Endothelial cell of umbilical vein (primary cell): Measurements from ENCODE around the gene C1orf226. TPM values are rescaled to one million over a fixed set of nuclear protein-coding genes. Genes with fewer than 3 reads are reported as not detected.

Source experiments
- BruUV-seq: library from RNA; stranded (reverse); fragments of 400-500 nt; replicated peaks from 2 replicates; lab custom pipeline; 2021; lab: Mats Ljungman, UMichigan
- CTCF ChIA-PET: fragments of 300-600, 350-600 bp; sonication (Branson Sonifier 250); formaldehyde crosslinking; loops from one replicate; lab custom pipeline; 2021; ENCODE audit warnings: antibody characterized with exemption, inconsistent platforms; lab: Charles Lee
- POLR2A ChIA-PET: fragments of 300-600, 350-600 bp; sonication (Branson Sonifier 250); formaldehyde crosslinking; loops from one replicate; lab custom pipeline; 2021; ENCODE audit warnings: antibody characterized with exemption, inconsistent platforms; lab: Charles Lee
- DNase-seq: peaks from one replicate; pipeline ENCODE4 v3.0.0-alpha.2; 2011; ENCODE audit warnings: low read depth, low spot score
- FAIRE-seq: peaks from 2 replicates; lab custom pipeline; 2011; peaks lifted over from hg19 to GRCh38; lab: Jason Lieb, UNC
- H2AFZ ChIP-seq: 2 replicates; pipeline ENCODE4 v1.6.0; 2012; ENCODE audit warnings: low read depth, low read length, control low read depth, inconsistent platforms
- H3K27ac ChIP-seq: 2 replicates; pipeline ENCODE4 v1.5.1; 2011; ENCODE audit warnings: low read depth, mild to moderate bottlenecking, control low read depth, low read length, moderate library complexity; ENCODE audit not compliant: insufficient read depth
- H3K27me3 ChIP-seq, 2 experiments: 2 replicates each; pipeline versions ENCODE4 v1.6.0 to v1.6.1; 2011; ENCODE audit warnings: low read length in 2 of 2, mixed read lengths in 1 of 2; ENCODE audit not compliant: control insufficient read depth in 2 of 2, insufficient read depth in 2 of 2
- H3K36me3 ChIP-seq, 2 experiments: 2 replicates in 1 of 2; 3 replicates in 1 of 2; pipeline ENCODE4 v1.5.1; 2011; ENCODE audit warnings: low read length in 2 of 2, mild to moderate bottlenecking in 1 of 2, moderate library complexity in 1 of 2; ENCODE audit not compliant: control insufficient read depth in 2 of 2, insufficient read depth in 2 of 2; ENCODE audit errors: extremely low read depth in 1 of 2
- H3K4me1 ChIP-seq: 3 replicates; pipeline ENCODE4 v1.5.1; 2011; ENCODE audit warnings: mild to moderate bottlenecking, low read length; ENCODE audit not compliant: control insufficient read depth, insufficient read depth; ENCODE audit errors: extremely low read depth
- H3K4me2 ChIP-seq: 2 replicates; pipeline ENCODE4 v1.6.1; 2011; ENCODE audit warnings: low read length, control low read depth, mixed read lengths; ENCODE audit not compliant: insufficient read depth
- H3K4me3 ChIP-seq, 3 experiments: fragments of 200-600 bp in 1 of 3; sonication (generic), shearing (Covaris generic) in 1 of 3; replicated peaks in 1 of 3; 2 replicates each; pipeline ENCODE4 v1.5.1; 2011 to 2016; ENCODE audit warnings: control low read depth in 3 of 3, low read length in 3 of 3, mild to moderate bottlenecking in 2 of 3, inconsistent platforms in 1 of 3, low read depth in 1 of 3, moderate library complexity in 1 of 3; ENCODE audit not compliant: insufficient read depth in 1 of 3
- H3K79me2 ChIP-seq: 2 replicates; pipeline ENCODE4 v1.6.0; 2012; ENCODE audit warnings: low read length, inconsistent platforms; ENCODE audit not compliant: control insufficient read depth, insufficient read depth
- H3K9ac ChIP-seq: replicated peaks from 2 replicates; pipeline ENCODE3; 2011; ENCODE audit warnings: low read length, control low read depth; ENCODE audit not compliant: insufficient read depth; ENCODE audit errors: extremely low read depth
- H3K9me1 ChIP-seq: replicated peaks from 3 replicates; pipeline ENCODE4 v1.6.0; 2011; ENCODE audit warnings: mild to moderate bottlenecking, low read length; ENCODE audit not compliant: control insufficient read depth, insufficient read depth; ENCODE audit errors: extremely low read depth
- H3K9me3 ChIP-seq: replicated peaks from 2 replicates; pipeline ENCODE4 v1.5.1; 2012; ENCODE audit warnings: low read length, inconsistent platforms; ENCODE audit not compliant: control insufficient read depth, insufficient read depth
- H4K20me1 ChIP-seq: replicated peaks from 2 replicates; pipeline ENCODE3; 2011; ENCODE audit warnings: mild to moderate bottlenecking, low read length; ENCODE audit not compliant: control insufficient read depth, insufficient read depth; ENCODE audit errors: extremely low read depth
- EZH2 ChIP-seq: IDR thresholded peaks from 2 replicates; pipeline ENCODE4 v1.6.1; 2012; ENCODE audit warnings: borderline replicate concordance, low read depth, mild to moderate bottlenecking, moderate library complexity, low read length, inconsistent platforms; ENCODE audit not compliant: severe bottlenecking
- FOS ChIP-seq: IDR thresholded peaks from 2 replicates; pipeline ENCODE4 v1.6.1; 2011; ENCODE audit warnings: mild to moderate bottlenecking, low read length, moderate library complexity, borderline replicate concordance; ENCODE audit not compliant: insufficient read depth
- GATA2 ChIP-seq: IDR thresholded peaks from 2 replicates; pipeline ENCODE4 v1.7.0; 2011; ENCODE audit warnings: low read depth, mild to moderate bottlenecking, moderate library complexity, mixed read lengths, low read length; ENCODE audit not compliant: insufficient read length, insufficient read depth
- JUN ChIP-seq: IDR thresholded peaks from 2 replicates; pipeline ENCODE4 v1.6.1; 2011; ENCODE audit warnings: borderline replicate concordance, low read depth; ENCODE audit not compliant: insufficient read length, insufficient read depth
- MYC ChIP-seq: IDR thresholded peaks from one replicate; pipeline ENCODE4 v1.6.1; 2011; ENCODE audit warnings: mild to moderate bottlenecking, low read depth, low read length
- POLR2A ChIP-seq: IDR thresholded peaks from 2 replicates; pipeline ENCODE4 v1.6.1; 2012; ENCODE audit warnings: low read depth, mild to moderate bottlenecking, control low read depth, low read length
- POLR2AphosphoS5 ChIP-seq: IDR thresholded peaks from 2 replicates; pipeline ENCODE4 v1.6.1; 2012; ENCODE audit warnings: low read depth, mild to moderate bottlenecking, control low read depth, low read length, moderate library complexity; ENCODE audit not compliant: insufficient read depth
- dilution Hi-C: fragments of 300-500 bp; cut with MboI; formaldehyde crosslinking; loops from one replicate; pipeline ENCODE4 v1.15.0; 2019; ENCODE audit warnings: low sequenced_read_pairs; ENCODE audit not compliant: extremely low pct_ligation_motif_present
- intact Hi-C: fragments of 100-400 bp; cut with micrococcal nuclease; formaldehyde crosslinking; loops from one replicate; pipeline ENCODE4 v1.10.0; 2022
- polyA plus RNA-seq, 4 experiments: library from polyadenylated mRNA; depleted of rRNA in 3 of 4; stranded (reverse) in 3 of 4; unstranded in 1 of 4; fragments of >200 nt; gene quantifications; 2 replicates each; pipeline versions ENCODE4 v1.2.1 to v1.2.3, GENCODE V29; 2011 to 2012; ENCODE audit warnings: missing spikeins in 1 of 4
- total RNA-seq: library from RNA; stranded (reverse); gene quantifications from 2 replicates; pipeline ENCODE4 v1.2.3, GENCODE V29; 2021
- TF ChIP-seq, protein P1 (sequence below): IDR thresholded peaks from 2 replicates; pipeline ENCODE4 v1.6.1; 2011; ENCODE audit not compliant: insufficient read depth, insufficient read length
- TF ChIP-seq, protein P2 (sequence below), 2 donors: IDR thresholded peaks; 1 replicate in 1 of 2; 2 replicates in 1 of 2; pipeline ENCODE4 v1.5.1; 2011; ENCODE audit warnings: low read length in 2 of 2, mild to moderate bottlenecking in 2 of 2, moderate library complexity in 2 of 2, control low read depth in 1 of 2, inconsistent platforms in 1 of 2, low read depth in 1 of 2; ENCODE audit not compliant: insufficient read depth in 1 of 2; ENCODE audit errors: extremely low read depth in 1 of 2

Gene C1orf226
- total and polyA plus RNA-seq, 2 donors (not counting 3 experiments of a cell fraction or from before 2014, with no cell fraction given), result 2.5 to 4.2 TPM

DNA sequence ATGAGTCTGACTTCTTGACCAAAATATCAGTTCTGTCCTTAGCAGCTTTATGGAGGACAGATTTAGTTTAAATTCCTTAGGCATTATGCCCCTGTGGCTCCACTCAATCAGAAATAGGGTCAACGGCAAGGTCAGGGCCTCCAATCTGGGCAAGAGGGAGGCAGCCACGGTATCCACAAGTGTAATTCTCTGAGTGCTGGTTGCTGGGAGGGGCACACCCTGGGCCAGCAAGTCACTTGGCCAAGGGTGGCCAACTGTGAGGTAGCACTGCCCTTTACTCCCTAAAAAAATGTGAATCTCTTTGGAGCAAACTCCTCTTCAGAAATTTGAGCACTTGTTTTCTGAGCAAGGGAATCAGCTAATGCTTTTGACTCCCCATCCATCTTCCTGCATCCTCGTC is 17.7 kb upstream of the C1orf226 start:
- Histone ChIP-seq H3K4me1 (no peaks in the 10 kb centered on the region), H3K36me3 (peaks cover 0 to 4% of the 10 kb centered on the region in 2 experiments), H3K4me2 (no peak overlapping the region), H3K79me2 (no peaks in the 10 kb centered on the region), H3K27ac (no peak overlapping the region), H3K9me3 (no peaks in the 10 kb centered on the region), H2AFZ (no peak overlapping the region), H3K9ac (no peak overlapping the region), H3K9me1 (no peaks in the 10 kb centered on the region), H3K4me3 (no peak overlapping the region), H4K20me1 (no peaks in the 10 kb centered on the region), H3K27me3 (no peaks in the 10 kb centered on the region)
- FAIRE-seq (no peak), DNase-seq (no peak)
- dilution Hi-C loops, result no loop called here
- intact Hi-C loops, result no loop called here
- TF ChIP-seq GATA2, result no peak
- ChIA-PET POLR2A (no interaction called here), CTCF (no interaction called here)
- BruUV-seq, result no TSS peak

DNA sequence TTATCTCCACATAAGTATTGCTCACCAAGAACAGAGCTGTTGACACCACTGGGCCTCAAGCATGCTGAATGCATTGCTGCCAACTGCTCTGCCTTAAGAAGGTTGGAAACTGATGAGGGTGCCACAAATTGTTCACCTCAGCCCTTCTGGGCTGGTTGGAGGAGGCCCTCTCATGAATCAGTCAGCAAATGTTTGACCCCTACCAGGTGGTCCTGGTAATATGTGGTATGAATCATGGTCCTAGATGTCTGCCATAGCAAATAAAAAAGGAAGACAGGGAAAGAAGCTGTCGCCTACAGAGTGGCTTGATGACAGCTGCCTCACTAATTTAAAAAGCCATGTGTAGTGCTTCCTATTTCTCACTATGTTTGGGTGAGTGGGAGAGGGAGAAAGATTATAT is 17.0 kb upstream of the C1orf226 start:
- no peaks in the 10 kb centered on the region for H3K9me1 ChIP-seq
- no peak overlapping the region for H3K4me3 ChIP-seq
- dilution Hi-C loops, result no loop called here
- H4K20me1 ChIP-seq, result no peaks in the 10 kb centered on the region
- no peak overlapping the region for H3K4me2 ChIP-seq
- H3K27ac ChIP-seq, result no peak overlapping the region
- H3K36me3 ChIP-seq, result peaks cover 0 to 4% of the 10 kb centered on the region in 2 experiments
- TF ChIP-seq EZH2, result no peak
- TF ChIP-seq MYC, result no peak
- no peak for TF ChIP-seq POLR2AphosphoS5
- TF ChIP-seq, protein P1, sequence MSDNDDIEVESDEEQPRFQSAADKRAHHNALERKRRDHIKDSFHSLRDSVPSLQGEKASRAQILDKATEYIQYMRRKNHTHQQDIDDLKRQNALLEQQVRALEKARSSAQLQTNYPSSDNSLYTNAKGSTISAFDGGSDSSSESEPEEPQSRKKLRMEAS, result no peak
- no peak for TF ChIP-seq FOS
- TF ChIP-seq GATA2, result no peak
- no peak for TF ChIP-seq POLR2A
- no peak for TF ChIP-seq JUN
- TF ChIP-seq, protein P2, sequence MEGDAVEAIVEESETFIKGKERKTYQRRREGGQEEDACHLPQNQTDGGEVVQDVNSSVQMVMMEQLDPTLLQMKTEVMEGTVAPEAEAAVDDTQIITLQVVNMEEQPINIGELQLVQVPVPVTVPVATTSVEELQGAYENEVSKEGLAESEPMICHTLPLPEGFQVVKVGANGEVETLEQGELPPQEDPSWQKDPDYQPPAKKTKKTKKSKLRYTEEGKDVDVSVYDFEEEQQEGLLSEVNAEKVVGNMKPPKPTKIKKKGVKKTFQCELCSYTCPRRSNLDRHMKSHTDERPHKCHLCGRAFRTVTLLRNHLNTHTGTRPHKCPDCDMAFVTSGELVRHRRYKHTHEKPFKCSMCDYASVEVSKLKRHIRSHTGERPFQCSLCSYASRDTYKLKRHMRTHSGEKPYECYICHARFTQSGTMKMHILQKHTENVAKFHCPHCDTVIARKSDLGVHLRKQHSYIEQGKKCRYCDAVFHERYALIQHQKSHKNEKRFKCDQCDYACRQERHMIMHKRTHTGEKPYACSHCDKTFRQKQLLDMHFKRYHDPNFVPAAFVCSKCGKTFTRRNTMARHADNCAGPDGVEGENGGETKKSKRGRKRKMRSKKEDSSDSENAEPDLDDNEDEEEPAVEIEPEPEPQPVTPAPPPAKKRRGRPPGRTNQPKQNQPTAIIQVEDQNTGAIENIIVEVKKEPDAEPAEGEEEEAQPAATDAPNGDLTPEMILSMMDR (IDR thresholded peaks at IDR 0.05; ENCODE audit: extremely low read depth in 1 of 2, insufficient read depth in 1 of 2, low read depth in 1 of 2, low read length in 2 of 2), result no peak
- FAIRE-seq (no peak), DNase-seq (no peak)
- H3K9me3 ChIP-seq, result no peaks in the 10 kb centered on the region
- H3K27me3 ChIP-seq, result no peaks in the 10 kb centered on the region
- BruUV-seq, result no TSS peak
- no peaks in the 10 kb centered on the region for H3K4me1 ChIP-seq
- intact Hi-C loops, result no loop called here
- no peak overlapping the region for H3K9ac ChIP-seq
- H3K79me2 ChIP-seq, result no peaks in the 10 kb centered on the region
- ChIA-PET POLR2A (no interaction called here), CTCF (no interaction called here)
- H2AFZ ChIP-seq, result no peak overlapping the region
